HG03575 (cell line): ENCODE measurements around the gene GCGR.
"Not testable (repeated sequence)": the region's sequence is repeated elsewhere in the genome, so short reads cannot be mapped to it uniquely, and the experiment has no call there.

Experiments used
- ATAC-seq: cut with Tn5 transposase; IDR thresholded peaks from one replicate; pipeline ENCODE4 v1.9.1; 2021; ENCODE audit not compliant: unreplicated experiment, insufficient number of reproducible peaks, low FRiP score; ENCODE audit errors: extremely low read depth

GCGR gene

DNA sequence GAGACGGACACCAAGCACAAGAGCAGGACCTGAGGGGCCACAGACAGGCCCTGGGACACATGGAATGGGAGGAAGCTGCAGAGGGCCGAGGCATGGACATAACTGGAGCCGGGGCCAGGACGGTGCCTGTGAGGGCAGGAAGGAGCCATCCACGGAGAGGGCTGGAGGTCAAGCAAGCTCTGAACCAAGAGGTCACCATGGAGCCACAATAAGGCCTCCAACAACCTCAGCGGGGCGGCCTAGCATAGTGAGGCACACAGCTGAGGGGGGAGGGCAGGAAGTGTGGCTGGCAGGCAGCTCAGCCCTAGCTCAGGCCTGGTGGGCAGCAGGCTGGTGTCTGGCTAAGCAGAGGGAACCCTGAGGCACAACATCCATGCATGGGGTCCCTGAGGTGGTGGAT is 24.7 kb downstream of the GCGR start:
- ATAC-seq, result no peak

DNA sequence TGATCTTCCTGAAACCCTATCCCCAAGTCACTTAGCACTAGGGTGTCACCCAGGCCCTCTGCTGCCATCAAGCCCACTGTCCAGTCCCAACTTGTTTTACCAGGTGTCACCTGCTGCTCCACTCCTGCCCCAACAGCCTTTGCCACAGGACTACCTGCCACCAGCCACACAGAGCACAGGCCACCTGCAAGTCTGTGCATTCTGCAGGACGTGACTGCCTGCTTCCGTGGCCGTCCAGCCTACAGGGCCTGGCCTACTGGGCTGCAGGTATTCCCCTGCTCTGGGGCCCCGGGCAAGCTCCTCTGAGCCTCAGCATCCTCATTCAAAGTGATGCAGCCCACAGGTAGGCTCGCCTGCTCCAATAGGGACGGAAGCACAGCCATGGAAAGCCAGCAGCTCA is 25.9 kb downstream of the GCGR start:
- no peak for ATAC-seq

DNA sequence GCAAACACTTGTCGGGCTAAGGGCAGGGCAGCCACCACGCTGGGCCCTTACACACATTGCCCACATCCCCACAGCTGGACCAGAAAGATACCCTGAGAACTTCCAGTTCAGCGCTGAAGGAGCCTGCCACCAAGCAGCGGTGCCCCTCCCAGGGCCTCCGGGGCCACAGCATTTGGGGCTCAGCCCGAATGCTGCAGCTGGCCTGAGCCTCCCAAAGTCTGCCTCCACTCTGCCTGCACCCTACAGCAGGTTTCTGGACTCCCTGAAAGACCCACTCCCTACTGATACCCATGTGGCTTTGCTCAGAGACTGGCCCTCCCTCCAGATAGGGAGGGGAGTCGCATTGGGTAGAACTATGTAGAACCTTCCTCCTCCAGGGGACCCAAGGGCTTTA is 27.6 kb downstream of the GCGR start:
- ATAC-seq, result no peak

DNA sequence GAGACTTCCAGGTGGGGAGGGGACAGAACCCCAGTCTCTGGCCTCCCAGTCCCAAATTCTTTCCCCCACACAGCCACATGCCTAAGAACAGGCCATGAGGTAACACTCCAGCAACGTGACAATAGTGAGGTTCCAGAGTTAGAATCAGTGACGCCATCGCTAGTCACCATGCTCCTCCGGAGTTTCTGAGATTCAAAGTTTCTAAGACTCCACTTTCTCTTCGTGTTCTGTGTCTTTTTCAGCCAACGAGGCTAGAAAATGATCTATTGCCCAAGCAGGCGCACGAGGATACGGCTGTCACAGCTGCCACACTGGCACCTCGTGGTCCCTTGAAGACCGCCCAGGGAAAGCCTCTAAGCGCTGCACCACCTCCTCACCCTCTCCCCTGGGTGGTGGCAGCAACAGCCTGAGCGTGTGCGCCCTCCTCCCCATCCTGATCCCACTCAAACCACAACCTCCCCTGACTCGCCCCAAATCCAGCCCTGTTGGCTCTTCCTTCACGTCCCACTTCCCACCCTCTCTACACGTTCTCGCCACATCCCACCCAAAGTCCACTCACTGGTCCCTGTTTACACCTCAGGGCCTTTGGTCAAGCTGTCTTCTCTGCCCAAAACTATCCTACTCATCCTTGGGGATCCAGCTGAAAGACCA is 28.1 kb downstream of the GCGR start:
- ATAC-seq, result no peak

DNA sequence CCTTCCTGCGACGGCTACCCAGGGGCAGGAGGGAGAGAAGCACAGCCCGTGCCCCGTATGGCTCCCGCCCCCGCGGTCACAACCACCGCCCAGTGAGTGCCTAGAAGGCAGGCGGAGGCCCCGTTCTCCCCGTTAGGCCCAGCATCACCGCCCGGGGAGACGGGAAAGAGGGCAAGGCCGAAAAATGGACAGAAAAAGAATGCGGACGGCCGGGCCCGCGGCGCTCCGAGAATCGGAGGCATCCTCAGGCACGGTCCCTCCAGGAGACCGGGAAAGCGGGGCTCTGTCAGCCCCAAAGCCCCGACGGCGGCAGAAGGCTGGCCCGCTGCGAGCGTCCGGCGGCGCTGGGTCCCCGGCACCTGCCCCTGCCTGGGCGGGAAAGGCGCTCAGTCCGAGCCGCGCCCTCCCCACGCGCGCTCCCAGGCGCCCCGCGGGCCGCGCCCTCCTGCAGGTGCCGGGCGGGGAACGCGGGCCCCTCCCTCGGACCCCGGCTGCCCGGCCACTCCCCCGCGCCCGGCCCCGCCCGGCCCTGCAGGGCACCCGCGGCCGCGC is 28.7 kb downstream of the GCGR start:
- no peak for ATAC-seq

DNA sequence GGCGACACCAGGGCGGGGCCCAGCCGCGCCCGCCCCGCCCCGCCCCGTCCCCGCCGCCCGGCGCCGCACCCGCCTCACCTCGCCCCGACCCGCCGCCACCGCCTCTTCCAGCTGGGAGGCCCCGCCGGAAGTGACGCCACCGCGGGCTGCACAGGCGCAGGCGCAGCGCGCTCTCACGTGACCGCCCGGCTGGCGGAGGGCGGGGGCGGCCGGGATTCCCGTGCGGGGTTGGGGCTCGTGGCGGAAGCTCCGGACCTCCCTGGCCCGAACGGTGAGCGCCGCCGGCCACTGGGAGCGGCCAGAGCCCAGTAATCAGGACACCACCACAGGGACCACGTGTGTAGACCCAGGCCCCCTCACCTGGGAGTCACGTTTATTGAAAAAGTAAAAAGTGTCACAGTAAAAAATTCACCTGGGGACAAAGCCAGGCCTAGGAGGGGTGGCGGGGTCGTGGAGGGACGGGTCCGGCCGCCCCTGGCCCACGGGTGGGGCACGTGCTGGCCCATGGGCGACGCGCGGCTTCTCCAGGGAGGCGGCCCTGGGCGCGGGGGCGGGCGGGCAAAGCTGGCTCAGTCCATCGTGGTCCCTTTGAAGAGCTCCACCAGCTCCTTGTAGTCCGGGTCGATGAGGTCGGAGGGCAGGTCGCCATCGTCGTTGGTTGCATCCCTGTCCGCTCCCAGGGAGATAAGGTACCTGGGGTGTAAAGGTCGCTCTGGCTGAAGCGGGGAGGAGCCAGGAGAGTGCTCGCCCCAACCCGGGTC is 29.4 kb downstream of the GCGR start, which contains the start of gene MCRIP1:
MCRIP1 (minus strand) TSS at position 132 of the 761 bp plus-strand sequence. CDS start 8,785 bp downstream, outside the sequence.
- no peak for ATAC-seq

DNA sequence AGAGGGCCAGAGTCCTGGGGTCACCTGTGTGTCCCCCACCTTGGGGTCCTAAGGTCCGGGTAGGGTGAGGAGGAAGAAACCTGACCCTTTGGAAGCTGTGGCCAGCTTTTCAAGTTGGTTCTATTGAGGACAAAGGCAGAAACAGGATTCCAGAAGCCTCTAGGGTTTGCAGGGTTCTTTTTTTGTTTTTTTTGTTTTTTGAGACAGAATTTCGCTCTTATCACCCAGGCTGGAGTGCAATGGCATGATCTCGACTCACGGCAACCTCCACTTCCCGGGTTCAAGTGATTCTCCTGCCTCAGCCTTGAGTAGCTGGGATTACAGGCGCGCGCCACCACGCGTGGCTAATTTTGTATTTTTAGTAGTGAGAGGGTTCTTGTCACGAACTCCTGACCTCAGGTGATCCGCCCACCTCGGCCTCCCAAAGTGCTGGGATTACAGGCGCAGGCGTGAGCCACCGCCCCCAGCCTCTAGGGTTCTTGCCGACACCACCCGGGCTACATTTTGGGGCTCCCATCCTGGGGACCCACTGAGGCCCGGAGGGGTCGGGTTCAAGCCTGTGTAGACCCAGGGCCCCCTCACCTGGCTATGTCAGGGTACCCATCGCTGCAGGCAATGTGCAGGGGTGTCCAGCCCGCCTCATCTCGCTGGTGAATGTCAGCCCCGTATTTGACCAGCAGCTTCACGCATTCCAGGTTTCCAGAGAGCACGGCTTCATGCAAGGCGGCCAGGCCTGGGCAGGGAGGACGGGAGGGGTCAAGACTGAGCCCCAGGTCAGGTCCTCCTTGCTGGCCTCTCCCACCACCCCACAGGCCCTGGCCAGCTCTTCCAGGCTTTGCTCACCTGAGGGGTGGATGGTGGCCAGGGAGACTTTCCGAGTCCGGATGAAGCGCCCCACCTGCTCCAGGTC is 30.2 kb downstream of the GCGR start:
- no peak for ATAC-seq

DNA sequence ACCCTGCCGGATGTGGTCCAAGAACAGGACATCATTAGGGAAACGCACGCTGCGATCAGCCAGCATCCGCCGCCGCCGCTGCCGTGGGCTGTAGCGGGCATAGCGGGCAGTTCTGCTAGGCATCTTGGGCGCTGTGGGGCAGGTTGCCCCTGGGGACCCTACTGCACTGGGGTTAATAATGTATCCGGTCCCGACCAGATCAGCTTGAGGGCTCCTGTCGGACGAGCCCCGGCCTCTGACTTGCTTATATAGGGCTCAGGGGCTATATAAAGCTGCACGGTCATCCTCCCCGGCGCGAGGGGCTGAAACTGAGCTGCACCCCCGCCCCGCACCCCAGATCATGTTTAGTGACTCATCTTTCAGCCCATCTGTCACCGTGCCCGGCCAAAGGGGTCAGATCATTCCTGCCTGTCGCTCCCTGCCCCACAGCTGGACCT is 30.9 kb downstream of the GCGR start, which contains the start of gene PPP1R27:
PPP1R27 (minus strand) TSS at position 220 of the 437 bp plus-strand sequence; CDS start at position 123, 97 bp downstream.
- no peak for ATAC-seq

DNA sequence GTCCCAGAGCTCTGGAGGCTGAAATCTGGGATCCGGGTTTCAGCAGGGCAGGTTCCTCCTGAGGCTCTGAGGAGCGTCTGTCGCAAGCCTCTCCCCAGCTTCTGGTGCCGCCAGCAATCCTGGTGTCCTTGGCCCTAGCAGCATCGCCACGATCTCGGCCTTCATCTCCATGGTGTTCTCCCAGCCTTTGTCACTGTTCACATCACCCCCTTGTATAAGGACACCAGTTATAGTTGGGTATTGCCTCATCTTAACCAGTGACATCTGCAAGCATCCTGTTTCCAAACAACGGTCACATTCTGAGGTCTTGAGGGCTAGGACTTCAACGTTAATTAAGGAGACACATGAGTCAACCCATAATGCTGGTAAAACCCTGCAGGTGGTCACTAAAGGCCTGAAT is 33.7 kb downstream of the GCGR start:
- no peak for ATAC-seq

DNA sequence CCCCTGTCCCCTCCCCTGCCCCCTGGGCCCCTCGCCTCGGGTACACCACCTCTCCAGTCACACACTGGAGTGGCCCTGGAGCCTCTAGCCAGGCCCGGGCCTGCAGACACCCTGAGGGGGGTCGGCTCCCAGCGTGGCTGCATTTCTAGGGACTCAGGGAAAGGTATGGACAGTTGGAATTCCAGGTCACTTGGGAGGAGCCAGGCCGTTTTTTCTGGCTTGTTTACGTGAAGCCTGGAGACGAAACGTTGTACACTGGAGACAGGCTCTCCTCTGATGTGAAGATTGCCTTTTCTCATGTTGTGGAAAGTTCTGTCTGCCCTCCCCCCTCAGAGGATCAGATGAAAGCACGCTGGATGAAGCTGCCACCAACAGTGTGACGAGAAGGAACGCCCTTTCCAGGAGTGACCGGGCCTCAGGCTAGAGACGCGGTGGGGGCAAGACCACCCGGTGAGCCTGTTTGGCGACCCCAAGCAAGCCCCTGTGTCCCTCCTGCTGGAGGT is 34.9 kb downstream of the GCGR start:
- no peak for ATAC-seq

DNA sequence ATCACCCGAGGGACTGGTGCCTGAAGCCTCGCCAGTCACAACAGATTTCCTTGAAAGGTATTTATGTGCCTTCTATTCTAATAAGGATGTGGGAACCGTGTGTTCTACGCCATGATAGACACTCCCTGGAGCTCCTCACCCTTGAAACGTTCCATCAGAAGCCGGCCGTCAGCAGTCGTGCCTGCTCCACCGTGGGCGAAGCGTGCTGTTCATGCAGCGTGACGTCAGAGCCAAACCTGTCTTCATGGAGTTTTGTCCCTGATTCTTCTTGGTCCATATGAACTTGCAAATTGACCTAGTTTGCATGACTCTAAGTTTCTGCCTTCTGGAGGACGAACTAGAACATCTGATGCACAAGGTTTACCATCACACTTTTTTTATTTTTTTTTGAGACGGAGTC is 35.4 kb downstream of the GCGR start:
- ATAC-seq, result no peak

DNA sequence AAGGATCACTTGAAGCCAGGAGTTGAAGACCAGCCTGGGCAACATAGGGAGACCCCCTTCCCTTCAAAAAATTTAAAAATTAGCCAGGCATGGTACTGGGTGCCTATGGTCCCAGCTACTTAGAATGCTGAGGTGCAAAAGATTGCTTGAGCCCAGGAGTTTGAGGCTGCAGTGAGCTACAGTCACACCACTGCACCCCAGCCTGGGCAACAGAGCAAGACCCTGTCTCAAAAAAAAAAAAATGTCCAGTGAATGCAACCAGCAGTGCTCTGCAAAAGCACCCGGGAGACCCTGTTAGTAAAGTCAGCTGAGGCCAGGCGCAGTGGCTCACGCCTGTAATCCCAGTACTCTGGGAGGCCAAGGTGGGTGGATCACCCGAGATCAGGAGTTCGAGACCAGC is 36.1 kb downstream of the GCGR start:
- not testable (repeated sequence) for ATAC-seq

DNA sequence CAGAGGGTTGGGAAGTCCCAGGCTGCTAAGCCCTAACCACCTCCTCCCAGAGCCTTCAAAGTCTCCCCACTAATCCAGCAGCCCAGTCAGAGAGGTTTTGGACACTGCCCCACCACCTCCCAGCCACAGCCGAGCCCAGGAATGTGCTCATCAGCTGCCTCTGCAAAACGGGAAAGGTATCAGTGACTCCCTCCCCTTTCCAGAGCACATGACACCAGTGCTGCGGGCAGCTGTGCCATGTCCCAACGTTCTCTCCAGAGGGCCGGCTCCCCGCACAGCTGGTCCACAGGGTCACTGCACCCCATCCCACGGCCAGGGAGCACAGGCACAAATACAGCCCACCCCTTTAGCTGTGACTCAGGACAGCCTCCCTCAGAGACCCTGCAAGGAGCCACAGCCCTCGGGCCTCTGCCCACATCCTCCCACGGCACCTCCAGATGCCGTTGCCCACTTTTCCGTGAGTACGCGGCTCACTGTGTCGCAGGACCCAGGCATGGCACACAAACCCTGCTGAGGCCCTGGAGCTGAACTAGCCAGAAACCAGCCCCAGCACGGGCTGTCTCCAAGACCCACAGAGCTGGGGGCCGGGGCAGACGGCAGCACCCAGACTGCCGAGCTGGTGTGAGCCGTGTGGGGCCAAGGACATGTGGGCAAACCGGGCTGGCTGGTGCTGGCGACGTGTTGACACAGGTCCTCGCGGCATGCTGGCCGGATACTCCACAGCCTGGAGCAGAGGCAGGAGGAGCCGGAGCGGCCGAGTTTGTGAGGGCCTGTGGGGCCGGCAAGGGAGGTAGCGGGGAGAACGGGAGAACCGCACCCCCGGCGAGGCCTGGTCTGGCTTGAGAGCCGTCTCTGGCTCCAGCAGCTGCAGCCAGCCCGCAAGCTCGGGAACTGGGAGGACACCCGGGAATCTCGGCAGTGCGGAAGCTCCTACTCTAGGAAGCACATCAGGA is 37.2 kb downstream of the GCGR start:
- ATAC-seq, result no peak

DNA sequence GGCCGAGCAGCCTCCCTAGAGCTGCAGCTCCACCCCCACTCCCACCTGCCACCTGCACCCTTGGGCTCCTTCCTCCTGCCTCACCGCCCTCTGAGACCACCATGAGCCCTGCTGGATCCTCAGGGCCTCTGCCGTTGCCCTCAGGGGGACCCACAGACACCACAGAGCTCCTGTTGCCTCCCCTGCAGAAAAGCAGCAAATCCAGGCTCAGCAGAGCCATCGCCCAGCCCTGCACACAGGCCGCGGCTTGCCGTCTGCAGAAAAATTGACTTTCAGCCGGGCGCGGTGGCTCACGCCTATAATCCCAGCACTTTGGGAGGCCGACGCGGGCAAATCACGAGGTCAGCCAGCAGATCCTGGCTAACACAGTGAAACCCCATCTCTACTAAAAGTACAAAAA is 37.9 kb downstream of the GCGR start:
- no peak for ATAC-seq

DNA sequence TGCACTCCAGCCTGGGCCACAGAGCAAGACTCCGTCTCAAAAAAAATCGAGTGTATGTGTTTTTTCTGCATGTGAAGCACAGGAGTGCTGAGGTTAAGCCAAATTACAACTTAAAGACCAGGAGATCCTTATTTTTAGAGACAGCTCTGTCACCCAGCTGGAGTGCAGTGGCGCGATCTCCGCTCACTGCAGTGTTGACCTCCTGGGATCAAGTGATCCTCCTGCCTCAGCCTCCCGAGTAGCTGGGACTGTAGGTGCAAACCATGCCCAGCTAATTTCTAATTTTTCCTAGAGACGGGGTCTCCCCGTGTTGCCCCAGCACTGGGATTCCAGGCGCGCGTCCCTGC is 38.4 kb downstream of the GCGR start:
- no peak for ATAC-seq

DNA sequence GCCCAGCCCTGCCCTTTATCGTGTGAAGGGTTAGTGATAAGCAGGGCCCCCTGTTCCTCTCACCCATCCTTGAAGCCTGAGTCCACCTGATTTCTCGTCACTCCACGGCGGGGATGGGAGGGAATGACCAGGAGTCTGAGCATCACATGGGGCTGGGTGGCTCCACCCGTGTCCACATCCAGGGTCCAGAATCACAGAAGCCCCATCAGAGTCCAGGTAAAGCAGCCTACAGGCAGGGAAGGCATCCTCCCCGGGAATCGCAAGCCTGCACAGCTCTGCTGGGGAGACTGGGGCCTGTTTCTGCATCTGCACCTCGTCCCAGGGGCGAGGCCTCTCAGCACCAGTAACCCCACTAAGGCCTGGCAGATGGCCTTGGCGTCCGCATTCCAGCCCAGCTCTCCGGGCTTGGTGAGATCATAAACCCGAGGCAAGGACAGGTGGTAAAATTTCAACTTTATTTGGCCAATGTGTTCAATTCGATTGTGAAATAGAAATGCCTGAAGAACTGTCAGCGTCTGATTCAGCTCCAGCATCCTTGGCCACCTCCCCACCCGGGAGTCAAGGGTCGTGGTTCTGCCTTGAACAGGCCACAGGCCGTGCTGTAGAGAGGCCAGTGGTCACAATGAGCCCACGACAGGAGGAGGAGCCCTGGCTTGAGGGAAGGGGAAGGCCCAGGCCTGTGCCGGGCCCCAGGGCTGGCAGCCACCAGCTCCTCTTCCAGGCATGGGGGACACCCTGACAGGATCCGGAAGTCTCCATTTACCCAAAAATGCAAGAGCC is 39.0 kb downstream of the GCGR start:
- ATAC-seq, result no peak

DNA sequence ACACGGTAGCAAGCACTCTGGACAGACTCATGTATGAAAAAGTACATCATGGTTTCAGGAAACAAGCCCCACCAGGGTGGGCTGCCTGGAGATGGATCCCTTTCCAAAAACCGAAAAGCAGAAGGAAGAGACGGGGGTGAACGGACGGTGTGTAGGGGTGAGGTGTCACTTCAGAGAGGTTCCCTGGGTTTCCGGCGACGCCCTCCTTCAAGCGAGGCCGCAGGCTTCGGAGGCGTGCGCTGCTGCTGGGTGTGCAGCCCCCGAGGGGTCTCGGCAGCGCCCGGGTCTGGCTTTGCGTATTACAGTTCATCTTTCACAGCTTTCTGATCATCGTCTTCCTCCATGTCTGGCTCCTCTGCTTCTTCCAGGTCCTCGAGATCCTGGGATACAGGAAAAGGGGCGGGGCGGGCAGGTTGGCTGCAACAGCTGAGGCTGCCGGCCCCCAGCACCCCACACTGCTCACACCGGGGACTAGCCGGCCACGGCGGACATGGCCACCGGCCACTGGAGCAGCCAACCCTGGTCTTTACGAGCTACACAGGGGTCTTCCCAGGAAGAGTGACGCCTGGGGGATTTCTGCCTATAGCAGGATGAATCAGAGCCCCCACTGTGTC is 39.9 kb downstream of the GCGR start:
- ATAC-seq, result no peak
